T-cell (primary cell): ENCODE data around the gene MDM4. TPM values are rescaled to one million over a fixed set of nuclear protein-coding genes. Genes with fewer than 3 reads are reported as not detected.

Source experiments
- ATAC-seq, 4 experiments: fragments of 200-7000 bp in 3 of 4; fragments of 150-1000 bp in 1 of 4; cut with Tn5 transposase; replicated peaks in 1 of 4; 1 replicate in 3 of 4; 2 replicates in 1 of 4; pipeline ENCODE4 v1.10.0; 2021; ENCODE audit warnings: moderate library complexity in 3 of 4, mild to moderate bottlenecking in 2 of 4, moderate number of reproducible peaks in 1 of 4
- CTCF ChIA-PET, 2 donors: fragments of 300-600 bp; sonication (Branson Sonifier 250); formaldehyde crosslinking; loops; one replicate each; lab custom pipeline; 2022; ENCODE audit warnings: antibody characterized with exemption in 2 of 2; lab: Charles Lee
- POLR2A ChIA-PET, 2 donors: fragments of 300-600 bp; sonication (Branson Sonifier 250); formaldehyde crosslinking; loops; one replicate each; lab custom pipeline; 2022; ENCODE audit warnings: antibody characterized with exemption in 2 of 2; lab: Charles Lee
- DNase-seq, 35 experiments: peaks; one replicate each; pipeline versions ENCODE4 v3.0.0 to v3.0.0-alpha.2; 2013 to 2023
- H3K27ac ChIP-seq: one replicate; pipeline ENCODE4 v1.5.1; 2013; ENCODE audit warnings: low read length
- H3K27me3 ChIP-seq, 2 experiments: replicated peaks in 1 of 2; 1 replicate in 1 of 2; 2 replicates in 1 of 2; pipeline versions ENCODE4 v1.6.1 to v1.7.0; 2013; ENCODE audit warnings: low read length in 1 of 2, mixed read lengths in 1 of 2; ENCODE audit not compliant: control insufficient read depth in 2 of 2, insufficient read depth in 2 of 2; ENCODE audit errors: extremely low read depth in 1 of 2
- H3K36me3 ChIP-seq, 2 donors: 1 replicate in 1 of 2; 2 replicates in 1 of 2; pipeline versions ENCODE4 v1.6.1 to v1.7.0; 2013; ENCODE audit warnings: low read length in 1 of 2; ENCODE audit not compliant: control insufficient read depth in 2 of 2, insufficient read depth in 1 of 2; ENCODE audit errors: extremely low read depth in 1 of 2
- H3K4me1 ChIP-seq, 2 experiments: 1 replicate in 1 of 2; 2 replicates in 1 of 2; pipeline versions ENCODE4 v1.6.1 to v1.7.0; 2013; ENCODE audit warnings: low read length in 2 of 2, mixed read lengths in 1 of 2; ENCODE audit not compliant: insufficient read depth in 2 of 2, control insufficient read depth in 1 of 2; ENCODE audit errors: extremely low read depth in 1 of 2
- H3K4me3 ChIP-seq, 2 donors: 1 replicate in 1 of 2; 2 replicates in 1 of 2; pipeline versions ENCODE4 v1.5.1 to v1.7.0; 2013; ENCODE audit warnings: mild to moderate bottlenecking in 2 of 2, low read length in 1 of 2, moderate library complexity in 1 of 2; ENCODE audit not compliant: control insufficient read depth in 1 of 2; ENCODE audit errors: extremely low read depth in 1 of 2
- H3K9me3 ChIP-seq: 2 replicates; pipeline ENCODE4 v1.7.0; 2013
- H3K27ac Mint-ChIP-seq, 2 donors: one replicate each; pipeline ENCODE4 v1.8.0; 2020 to 2021; ENCODE audit warnings: mild to moderate bottlenecking in 2 of 2, mixed read lengths in 2 of 2
- H3K27me3 Mint-ChIP-seq, 2 donors: one replicate each; pipeline ENCODE4 v1.8.0; 2021 to 2022; ENCODE audit warnings: mixed read lengths in 2 of 2
- H3K36me3 Mint-ChIP-seq: one replicate; pipeline ENCODE4 v1.8.0; 2021; ENCODE audit warnings: mixed read lengths
- H3K4me1 Mint-ChIP-seq, 3 donors: one replicate each; pipeline ENCODE4 v1.8.0; 2020 to 2022; ENCODE audit warnings: mixed read lengths in 3 of 3, mild to moderate bottlenecking in 1 of 3
- H3K4me3 Mint-ChIP-seq, 3 donors: one replicate each; pipeline ENCODE4 v1.8.0; 2020 to 2022; ENCODE audit warnings: mild to moderate bottlenecking in 3 of 3, mixed read lengths in 3 of 3, moderate library complexity in 3 of 3
- H3K9me3 Mint-ChIP-seq, 3 donors: one replicate each; pipeline ENCODE4 v1.8.0; 2020 to 2022; ENCODE audit warnings: mixed read lengths in 3 of 3
- WGBS: methylation state at CpG from one replicate; pipeline ENCODE4 v1.1.5; 2013; ENCODE audit warnings: missing lambda C conversion rate; ENCODE audit not compliant: insufficient coverage; 5-methylcytosine and 5-hydroxymethylcytosine counted together
- total RNA-seq, 35 experiments: library from RNA in 6 of 35; stranded (reverse) in 6 of 35; fragments of 120-200 nt in 1 of 35; gene quantifications; one replicate each; pipeline versions ENCODE4 v1.2.1 to v1.2.4 and lab custom pipeline; 2013 to 2026

MDM4 gene
- total RNA-seq, 5 donors from 2014 or later (not counting 1 experiment from before 2014, with no cell fraction given), result 168 to 288 (median 183) TPM

GRCh38 chr1:204506969-204507316, 9.3 kb upstream of the MDM4 start:
- H3K36me3 Mint-ChIP-seq, result no peaks in the 10 kb centered on the region
- Histone ChIP-seq H3K27me3 (no peaks in the 10 kb centered on the region), H3K9me3 (no peaks in the 10 kb centered on the region), H3K36me3 (no peaks in the 10 kb centered on the region), H3K4me3 (peak overlapping the region; percentile 56 to 74), H3K27ac (peak overlapping the region; percentile 95), H3K4me1 (peaks cover 7 to 11% of the 10 kb centered on the region in 2 experiments)
- peaks cover 0 to 4% of the 10 kb centered on the region in 2 donors for H3K27me3 Mint-ChIP-seq
- H3K4me1 Mint-ChIP-seq, result peaks cover 40 to 49% (median 41%) of the 10 kb centered on the region in 3 donors
- ATAC-seq, result peak; percentile 77 to 84 (median 80)
- ChIA-PET CTCF (interaction anchor here (0.7 to 4.0 kb wide), 22 partner anchors 9 to 300 kb away, joined by 3 to 63 read pairs (median 6); partner anchors contain the start of genes PIK3C2B (in 2 of the 2) and MDM4 (in 1 of the 2)), POLR2A (interaction anchor here (0.5 to 3.5 kb wide), 17 partner anchors 9 to 107 kb away, joined by 3 to 43 read pairs (median 4); partner anchors contain the start of gene MDM4 (in 2 of the 2))
- DNase-seq, result peak; percentile 64 to 97 (median 82)
- H3K4me3 Mint-ChIP-seq, result peak overlapping the region; percentile 82 to 87 (median 86)
- WGBS, result 0% methylated on average over 8 of the region's 13 CpGs
- H3K27ac Mint-ChIP-seq, result peak overlapping the region; percentile 98 to 99
- no peaks in the 10 kb centered on the region for H3K9me3 Mint-ChIP-seq

GRCh38 chr1:204507317-204508105, 8.7 kb upstream of the MDM4 start:
- H3K27ac Mint-ChIP-seq, result peak overlapping the region; percentile 98 to 99
- Histone ChIP-seq H3K27me3 (no peaks in the 10 kb centered on the region), H3K4me1 (peaks cover 10 to 16% of the 10 kb centered on the region in 2 experiments), H3K9me3 (no peaks in the 10 kb centered on the region), H3K36me3 (no peaks in the 10 kb centered on the region), H3K27ac (peak overlapping the region; percentile 95), H3K4me3 (peak overlapping the region; percentile 56 to 74)
- peak in 3 of 35 experiments; percentile 10 to 37 (median 19) for DNase-seq
- peak overlapping the region; percentile 82 to 87 (median 86) for H3K4me3 Mint-ChIP-seq
- no peaks in the 10 kb centered on the region for H3K9me3 Mint-ChIP-seq
- ChIA-PET CTCF (interaction anchor here (0.7 to 4.0 kb wide), 16 partner anchors 8 to 300 kb away, joined by 3 to 63 read pairs (median 7); partner anchors contain the start of genes PIK3C2B (in 2 of the 2) and MDM4 (in 1 of the 2)), POLR2A (interaction anchor here (0.6 to 3.5 kb wide), 13 partner anchors 9 to 299 kb away, joined by 3 to 43 read pairs (median 4); partner anchors contain the start of gene MDM4 (in 1 of the 2))
- H3K27me3 Mint-ChIP-seq, result peaks cover 0 to 4% of the 10 kb centered on the region in 2 donors
- H3K4me1 Mint-ChIP-seq, result peaks cover 45 to 54% (median 46%) of the 10 kb centered on the region in 3 donors
- WGBS, result 18% methylated on average over 8 of the region's 22 CpGs
- H3K36me3 Mint-ChIP-seq, result no peaks in the 10 kb centered on the region
- ATAC-seq, result peak; percentile 34 to 46 (median 42)

- H3K27me3 Mint-ChIP-seq, result peaks cover 0 to 4% of the 10 kb centered on the region in 2 donors
- DNase-seq, result no peak
- CTCF ChIA-PET, result no interaction called here
- Histone ChIP-seq H3K4me3 (no peak overlapping the region), H3K9me3 (no peaks in the 10 kb centered on the region), H3K36me3 (no peaks in the 10 kb centered on the region), H3K27me3 (no peaks in the 10 kb centered on the region), H3K27ac (no peak overlapping the region), H3K4me1 (peaks cover 22 to 31% of the 10 kb centered on the region in 2 experiments)
- no peaks in the 10 kb centered on the region for H3K36me3 Mint-ChIP-seq
- H3K27ac Mint-ChIP-seq, result no peak overlapping the region
- POLR2A ChIA-PET, result no interaction called here
- H3K4me1 Mint-ChIP-seq, result peaks cover 51 to 57% (median 53%) of the 10 kb centered on the region in 3 donors
- 78% methylated on average over 3 of the region's 9 CpGs for WGBS
- no peaks in the 10 kb centered on the region for H3K9me3 Mint-ChIP-seq
- H3K4me3 Mint-ChIP-seq, result no peak overlapping the region
- no peak for ATAC-seq
These were observed 7.0 kb upstream of the MDM4 start for GRCh38 chr1:204509186-204509635.

- no peak overlapping the region for H3K4me3 ChIP-seq
- ChIA-PET POLR2A (no interaction called here), CTCF (no interaction called here)
These were observed 4.8 kb upstream of the MDM4 start for GRCh38 chr1:204511366-204511765.

GRCh38 chr1:204513117-204513716, 3.0 kb upstream of the MDM4 start:
- H3K36me3 Mint-ChIP-seq, result peaks cover under 1% of the 10 kb centered on the region
- peak overlapping the region; percentile 100 for H3K27ac Mint-ChIP-seq
- no peaks in the 10 kb centered on the region for H3K27me3 Mint-ChIP-seq
- peak in 33 of 35 experiments; percentile 31 to 79 (median 58) for DNase-seq
- Histone ChIP-seq H3K9me3 (no peaks in the 10 kb centered on the region), H3K36me3 (peaks cover 0 to 5% of the 10 kb centered on the region in 2 donors), H3K4me3 (peak overlapping the region; percentile 38 to 44), H3K27ac (peak overlapping the region; percentile 92), H3K27me3 (no peaks in the 10 kb centered on the region), H3K4me1 (peaks cover 31 to 43% of the 10 kb centered on the region in 2 experiments)
- H3K4me1 Mint-ChIP-seq, result peaks cover 42 to 56% (median 46%) of the 10 kb centered on the region in 3 donors
- H3K9me3 Mint-ChIP-seq, result no peaks in the 10 kb centered on the region
- POLR2A ChIA-PET, result interaction anchor here in 1 of 2 donors (0.6 to 0.7 kb wide), 5 partner anchors 9 to 106 kb away, joined by 3 to 6 read pairs (median 4); no protein-coding TSS in a partner anchor
- CTCF ChIA-PET, result interaction anchor here in 1 of 2 donors (0.6 to 1.2 kb wide), 12 partner anchors 10 to 1118 kb away, joined by 3 to 7 read pairs (median 4); no protein-coding TSS in a partner anchor
- H3K4me3 Mint-ChIP-seq, result peak overlapping the region; percentile 81 to 98 (median 96)
- WGBS, result no CpG with 5 or more reads among the region's 15 CpGs
- ATAC-seq, result peak; percentile 6 to 46 (median 12)

More at GRCh38 chr1:204511366-204511765, 4.8 kb upstream of the MDM4 start:
- H3K27me3 ChIP-seq, result no peaks in the 10 kb centered on the region
- peak overlapping the region; percentile 39 to 80 for H3K27ac Mint-ChIP-seq
- H3K36me3 Mint-ChIP-seq, result no peaks in the 10 kb centered on the region
- no peaks in the 10 kb centered on the region for H3K9me3 Mint-ChIP-seq
- peak in 1 of 35 experiments; percentile 50 for DNase-seq
- H3K4me1 Mint-ChIP-seq, result peaks cover 51 to 57% (median 53%) of the 10 kb centered on the region in 3 donors
- H3K9me3 ChIP-seq, result no peaks in the 10 kb centered on the region
- H3K4me1 ChIP-seq, result peaks cover 24 to 41% of the 10 kb centered on the region in 2 experiments
- H3K4me3 Mint-ChIP-seq, result peak overlapping the region in 2 of 3 donors; percentile 13 to 25
- no peaks in the 10 kb centered on the region for H3K36me3 ChIP-seq
- ATAC-seq, result no peak
- peaks cover 0 to 3% of the 10 kb centered on the region in 2 donors for H3K27me3 Mint-ChIP-seq
- peak overlapping the region; percentile 92 for H3K27ac ChIP-seq
